HEK293 (cell line): ENCODE data around the gene PAK5.

Experiments
- CTCF ChIA-PET: fragments of 350-600 bp; formaldehyde crosslinking; extraction: SDS; loops from one replicate; lab custom pipeline; 2021; ENCODE audit warnings: antibody characterized with exemption; lab: Yijun Ruan, JAX
- POLR2A ChIA-PET: fragments of 300-600 bp; formaldehyde crosslinking; extraction: SDS; loops from one replicate; lab custom pipeline; 2020; ENCODE audit warnings: antibody characterized with exemption, inconsistent platforms; lab: Yijun Ruan, JAX
- H3K27ac ChIP-seq: fragments of 200-500 bp; sonication (Bioruptor generic); 2 replicates; pipeline ENCODE4 v1.5.1; 2014; ENCODE audit warnings: low read depth, low read length, control low read depth, inconsistent platforms; ENCODE audit errors: extremely low read depth
- H3K36me3 ChIP-seq, 2 experiments: fragments of 200-500 bp in 1 of 2; sonication (Bioruptor generic) in 1 of 2; 1 replicate in 1 of 2; 2 replicates in 1 of 2; pipeline ENCODE4 v1.5.1; 2014 to 2017; ENCODE audit warnings: inconsistent platforms in 2 of 2, low read length in 2 of 2; ENCODE audit not compliant: control insufficient read depth in 2 of 2, insufficient read depth in 1 of 2
- H3K4me1 ChIP-seq: fragments of 200-500 bp; sonication (Bioruptor generic); 2 replicates; pipeline ENCODE4 v1.5.1; 2014; ENCODE audit warnings: mild to moderate bottlenecking, low read length, inconsistent platforms; ENCODE audit not compliant: control insufficient read depth, insufficient read depth
- H3K4me3 ChIP-seq: 2 replicates; pipeline ENCODE4 v1.5.1; 2011; ENCODE audit warnings: low read depth, mild to moderate bottlenecking, control low read depth, low read length, moderate library complexity
- H3K9me3 ChIP-seq: fragments of 200-500 bp; sonication (Bioruptor generic); 2 replicates; pipeline ENCODE4 v1.5.1; 2014; ENCODE audit warnings: low read depth, low read length, inconsistent platforms; ENCODE audit not compliant: control insufficient read depth, insufficient read depth
- CTCF ChIP-seq: fragments of 450-650 bp; formaldehyde crosslinking; IDR thresholded peaks from 2 replicates; pipeline ENCODE4 v1.5.1; 2016; ENCODE audit warnings: missing biosample characterization, missing genetic modification characterization
- INSM2 ChIP-seq: fragments of 450-650 bp; formaldehyde crosslinking; IDR thresholded peaks from 2 replicates; pipeline ENCODE4 v1.5.1; 2016; ENCODE audit warnings: missing biosample characterization, missing genetic modification characterization
- KLF10 ChIP-seq: fragments of 450-650 bp; IDR thresholded peaks from 2 replicates; pipeline ENCODE4 v1.5.1; 2018; ENCODE audit warnings: missing biosample characterization, mild to moderate bottlenecking, missing genetic modification characterization
- TRIM28 ChIP-seq: IDR thresholded peaks from 2 replicates; pipeline ENCODE4 v1.6.1; 2011; ENCODE audit warnings: low read length, control low read depth, borderline replicate concordance
- ZBTB20 ChIP-seq: fragments of 450-650 bp; formaldehyde crosslinking; IDR thresholded peaks from 2 replicates; pipeline ENCODE4 v1.5.1; 2016; ENCODE audit warnings: missing biosample characterization, missing genetic modification characterization
- ZBTB49 ChIP-seq: fragments of 450-650 bp; formaldehyde crosslinking; IDR thresholded peaks from 2 replicates; pipeline ENCODE4 v1.5.1; 2016; ENCODE audit warnings: missing biosample characterization, missing genetic modification characterization, low read depth
- ZFP69B ChIP-seq: fragments of 450-650 bp; formaldehyde crosslinking; IDR thresholded peaks from 2 replicates; pipeline ENCODE4 v1.5.1; 2016; ENCODE audit warnings: missing biosample characterization, missing genetic modification characterization
- ZNF223 ChIP-seq: fragments of 450-650 bp; formaldehyde crosslinking; IDR thresholded peaks from 2 replicates; pipeline ENCODE4 v1.5.1; 2016; ENCODE audit warnings: missing biosample characterization, missing genetic modification characterization
- ZNF23 ChIP-seq: fragments of 450-650 bp; formaldehyde crosslinking; IDR thresholded peaks from 2 replicates; pipeline ENCODE4 v1.5.1; 2016; ENCODE audit warnings: missing biosample characterization, missing genetic modification characterization, borderline replicate concordance
- ZNF26 ChIP-seq: fragments of 450-650 bp; formaldehyde crosslinking; IDR thresholded peaks from 2 replicates; pipeline ENCODE4 v1.5.1; 2016; ENCODE audit warnings: missing biosample characterization, missing genetic modification characterization
- ZNF335 ChIP-seq: fragments of 450-650 bp; formaldehyde crosslinking; conservative IDR thresholded peaks from 2 replicates; pipeline ENCODE4 v1.5.1; 2016; ENCODE audit warnings: missing biosample characterization, missing genetic modification characterization
- ZNF394 ChIP-seq: fragments of 450-650 bp; formaldehyde crosslinking; IDR thresholded peaks from 2 replicates; pipeline ENCODE4 v1.5.1; 2016; ENCODE audit warnings: missing biosample characterization, missing genetic modification characterization, mild to moderate bottlenecking, moderate library complexity, borderline replicate concordance
- ZNF521 ChIP-seq: fragments of 450-650 bp; formaldehyde crosslinking; IDR thresholded peaks from 2 replicates; pipeline ENCODE4 v1.5.1; 2017; ENCODE audit warnings: missing biosample characterization, mild to moderate bottlenecking, missing genetic modification characterization
- ZNF558 ChIP-seq: fragments of 450-650 bp; formaldehyde crosslinking; IDR thresholded peaks from 2 replicates; pipeline ENCODE4 v1.5.1; 2016; ENCODE audit warnings: missing biosample characterization, missing genetic modification characterization
- ZNF623 ChIP-seq: fragments of 450-650 bp; formaldehyde crosslinking; IDR thresholded peaks from 2 replicates; pipeline ENCODE4 v1.5.1; 2016; ENCODE audit warnings: missing biosample characterization, missing genetic modification characterization
- ZNF692 ChIP-seq: fragments of 450-650 bp; formaldehyde crosslinking; IDR thresholded peaks from 2 replicates; pipeline ENCODE4 v1.5.1; 2016; ENCODE audit warnings: missing biosample characterization, missing genetic modification characterization
- ZSCAN18 ChIP-seq: fragments of 450-650 bp; formaldehyde crosslinking; IDR thresholded peaks from 2 replicates; pipeline ENCODE4 v1.5.1; 2016; ENCODE audit warnings: missing biosample characterization, missing genetic modification characterization

The PAK5 gene

GRCh38 chr20:9574776-9575175 is 264.1 kb downstream of the PAK5 start:
- Histone ChIP-seq H3K4me1 (no peaks in the 10 kb centered on the region), H3K27ac (no peak overlapping the region), H3K36me3 (no peaks in the 10 kb centered on the region), H3K9me3 (no peaks in the 10 kb centered on the region), H3K4me3 (no peak overlapping the region)
- ChIA-PET CTCF (interaction anchor here (0.6 to 1.0 kb wide), 2 partner anchors 35 to 123 kb away, joined by 3 read pairs; no protein-coding TSS in a partner anchor), POLR2A (no interaction called here)
- TF ChIP-seq ZNF521 (tag by site-specific recombination) (no peak), TRIM28 (no peak), ZNF335 (tag by site-specific recombination) (no peak), KLF10 (no peak), ZNF692 (tag by site-specific recombination) (no peak), ZNF223 (no peak), ZFP69B (no peak), ZBTB20 (tag by site-specific recombination) (no peak), INSM2 (no peak), CTCF (tag by site-specific recombination) (no peak), ZNF558 (tag by site-specific recombination) (no peak), ZNF26 (no peak), ZBTB49 (tag by site-specific recombination) (no peak), ZNF23 (tag by site-specific recombination) (no peak), ZSCAN18 (no peak), ZNF623 (no peak), ZNF394 (tag by site-specific recombination) (no peak)
